NK-92 treated with Interleukin-12 subunit alpha and Interleukin-12 subunit beta, amount 100 ng/mL, for 24 hours (cell line): ENCODE results near the gene TMIGD3.
A peak's percentile ranks its signal among the peaks of the same experiment; 100 is the strongest.

ENCODE experiments used
- DNase-seq: peaks from one replicate; lab custom pipeline; 2025; lab: John Stamatoyannopoulos, UW

The TMIGD3 gene

DNA sequence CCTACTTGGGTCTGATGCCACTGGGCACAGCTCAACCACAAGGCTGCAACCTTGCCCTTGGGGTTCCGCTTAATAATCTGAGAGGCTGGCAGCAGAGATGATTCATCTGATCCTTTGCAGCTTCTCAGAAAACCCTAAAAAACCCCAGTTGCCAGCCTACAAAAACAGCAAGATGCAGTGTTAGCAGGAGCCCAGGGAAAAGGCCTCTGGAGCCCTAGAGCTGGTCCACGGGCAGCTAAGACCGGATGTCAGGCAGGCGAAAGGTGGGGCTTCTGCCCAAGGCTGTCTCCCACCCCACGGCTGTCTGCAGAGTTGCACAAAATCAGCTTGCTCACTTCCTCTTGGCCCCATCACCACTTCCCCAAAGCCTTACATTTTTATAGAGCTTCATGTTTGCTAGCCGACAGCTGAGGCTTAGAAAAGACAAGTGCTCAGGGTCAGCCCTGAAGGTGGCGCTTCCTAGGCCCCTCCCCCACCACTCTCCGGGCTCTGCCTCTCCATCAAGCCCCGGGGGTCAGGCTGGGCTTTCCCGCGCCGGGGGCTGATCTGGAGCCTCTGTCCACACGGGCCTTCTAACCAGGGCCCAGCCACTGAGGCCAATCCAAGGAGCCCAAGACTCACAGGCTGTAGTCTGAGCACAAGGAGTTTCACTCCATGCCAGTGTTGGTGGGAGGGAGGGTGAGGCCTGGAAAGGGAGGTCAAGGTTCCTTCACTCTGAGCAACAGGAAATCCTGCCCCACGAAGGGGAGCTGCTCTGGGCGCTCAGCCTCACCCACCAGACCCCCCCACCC is 4.2 kb upstream of the TMIGD3 start:
- DNase-seq: peak; percentile 85

DNA sequence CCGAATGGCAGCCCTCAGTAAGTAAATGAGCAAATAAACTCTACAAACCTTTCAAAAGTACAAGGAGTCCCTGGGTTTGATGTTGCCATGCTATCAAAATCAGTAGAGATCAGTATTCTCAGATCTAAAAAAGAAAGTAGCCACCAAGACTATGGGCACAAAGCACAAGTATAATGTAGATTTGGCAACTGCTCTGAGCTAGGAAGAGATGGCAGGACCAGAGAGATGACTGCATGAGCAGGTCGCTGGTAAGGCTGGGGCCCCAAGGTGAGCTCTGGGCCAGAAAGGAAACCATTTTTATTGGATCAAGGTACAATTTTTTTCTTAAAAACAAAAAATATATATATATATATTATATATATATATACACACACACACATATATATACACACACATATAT is 3.1 kb upstream of the TMIGD3 start:
- DNase-seq: no peak

DNA sequence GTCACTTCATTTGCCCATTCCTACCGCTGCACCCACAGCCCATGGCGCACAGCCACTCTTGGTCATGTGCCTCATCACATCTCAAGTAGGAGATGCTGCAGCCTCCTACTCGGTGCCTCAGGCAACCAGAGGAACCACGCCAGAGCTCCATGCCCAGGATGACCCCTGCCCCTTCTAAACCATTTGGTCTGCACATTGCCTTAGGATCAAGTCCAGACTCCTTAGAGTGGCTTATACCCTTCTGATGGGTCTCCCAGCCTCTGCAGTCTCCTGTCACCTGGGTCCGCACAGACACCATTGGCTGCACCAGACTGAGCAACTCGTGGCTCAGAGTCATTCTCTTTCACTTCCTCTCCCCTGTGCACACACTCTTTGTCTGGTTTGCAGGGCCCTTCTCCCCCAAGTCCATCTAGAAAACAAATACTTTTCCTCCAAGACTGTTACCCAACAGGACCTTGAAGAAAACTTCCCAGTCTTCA is 2.2 kb upstream of the TMIGD3 start:
- peak; percentile 12 for DNase-seq

DNA sequence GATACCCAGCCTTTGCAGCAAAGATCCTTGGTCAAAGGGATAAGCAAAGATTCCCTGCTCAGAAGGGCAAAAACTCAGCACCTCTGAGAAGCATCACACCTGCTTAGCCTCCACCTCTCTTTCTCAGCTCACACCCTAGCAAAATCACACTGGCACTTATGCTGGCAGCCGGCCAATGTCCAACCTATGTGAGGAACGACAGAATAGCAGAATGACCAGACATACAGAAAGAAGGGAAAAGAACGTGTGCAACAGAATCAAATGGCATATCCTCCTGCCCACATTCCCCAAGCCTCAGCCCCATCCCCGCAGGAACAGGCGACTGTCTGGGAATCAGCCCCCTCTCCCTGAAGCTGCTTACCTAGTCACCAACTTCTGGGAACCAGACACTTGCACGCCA is 664 bp upstream of the TMIGD3 start:
- DNase-seq: no peak

DNA sequence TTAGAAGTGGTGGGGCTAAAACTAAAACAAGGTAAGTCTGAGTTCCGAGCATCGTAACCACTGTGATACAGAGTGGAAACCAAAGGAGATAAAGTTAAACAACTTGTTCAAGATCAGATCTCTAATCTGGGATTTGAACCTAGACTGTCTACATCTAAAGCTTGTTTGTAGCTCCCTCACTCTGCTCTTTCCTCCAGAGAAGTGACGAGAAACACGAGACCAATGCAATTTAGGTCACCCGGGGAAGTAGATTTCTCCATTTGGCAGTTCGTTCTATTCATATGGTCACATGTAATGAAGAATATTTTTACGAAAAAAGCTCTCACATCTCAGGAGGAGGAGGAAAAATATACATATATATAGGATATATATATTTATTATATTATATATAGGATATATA is 1.8 kb downstream of the TMIGD3 start:
- no peak for DNase-seq

DNA sequence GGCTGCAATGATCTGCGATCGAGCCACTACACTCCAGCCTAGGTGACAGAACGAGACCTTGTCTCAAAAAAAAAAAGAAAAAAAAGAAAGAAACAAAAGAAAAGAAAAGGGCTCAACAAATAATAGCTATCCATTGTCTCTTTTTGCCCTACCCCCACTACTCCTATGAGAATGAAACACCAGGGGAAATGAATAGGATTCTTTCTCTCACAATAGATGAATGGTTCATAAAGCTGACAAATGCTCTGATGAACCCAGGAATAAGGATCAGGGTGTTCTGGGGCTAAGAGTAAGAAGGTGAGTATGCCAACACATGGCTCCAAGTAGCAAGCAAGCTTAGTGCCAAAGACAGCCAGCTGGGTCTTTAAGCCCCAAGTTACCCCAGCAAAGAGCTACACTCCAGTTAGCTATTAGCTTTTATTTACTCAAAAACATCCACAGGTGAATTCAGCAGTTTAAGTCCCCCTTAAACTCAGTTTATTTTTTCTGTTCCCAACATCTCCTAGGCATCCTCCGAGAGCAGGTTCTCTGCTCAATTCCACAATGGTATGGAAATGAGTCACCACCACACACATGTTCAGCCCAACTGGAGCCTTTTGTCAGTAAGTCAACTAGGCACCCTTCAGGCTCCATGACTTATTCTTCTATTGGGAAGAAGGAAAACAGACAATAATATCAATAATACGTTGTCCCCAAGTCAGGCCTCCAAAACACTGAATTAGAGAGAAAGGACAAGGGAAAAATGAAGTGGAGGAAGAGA is 4.2 kb downstream of the TMIGD3 start:
- no peak for DNase-seq

DNA sequence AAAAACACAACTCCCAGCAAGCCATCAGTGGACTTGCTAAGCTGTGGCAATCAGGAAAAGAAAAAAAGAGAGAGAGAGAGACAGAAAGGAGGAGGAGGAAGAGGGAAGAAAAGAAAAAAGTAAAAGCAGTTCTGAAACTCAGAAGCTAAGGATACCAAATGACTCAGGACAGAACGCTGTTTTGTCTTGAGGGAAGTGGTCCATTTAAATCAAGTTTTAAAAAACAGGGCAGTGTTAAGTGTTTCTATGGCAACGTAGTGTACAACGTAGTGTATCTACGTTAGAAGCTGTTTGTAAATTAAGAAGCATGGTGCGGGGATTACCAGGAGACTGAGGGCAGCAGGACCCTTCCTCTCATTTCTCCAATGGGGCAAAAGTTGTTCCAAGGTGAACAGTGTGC is 5.8 kb downstream of the TMIGD3 start:
- DNase-seq: no peak

DNA sequence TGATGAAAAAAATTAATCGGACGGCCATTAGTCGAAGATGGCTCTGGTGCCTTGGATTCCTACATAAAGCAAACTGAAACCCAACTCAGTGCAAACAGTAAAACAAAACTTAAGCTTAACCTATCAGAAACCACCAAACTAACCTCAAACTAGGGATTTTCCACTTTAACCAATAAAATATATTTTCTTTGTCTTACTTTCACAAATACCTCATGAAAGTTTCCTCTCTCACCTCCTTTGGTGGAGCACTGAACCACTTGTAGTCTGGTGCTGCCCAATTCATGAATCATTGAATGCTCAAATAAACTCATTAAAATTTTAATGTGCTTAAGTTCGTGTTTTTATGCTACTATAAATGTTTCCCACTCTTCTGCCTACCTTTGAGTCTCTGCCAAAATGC is 7.0 kb downstream of the TMIGD3 start:
- DNase-seq: no peak

DNA sequence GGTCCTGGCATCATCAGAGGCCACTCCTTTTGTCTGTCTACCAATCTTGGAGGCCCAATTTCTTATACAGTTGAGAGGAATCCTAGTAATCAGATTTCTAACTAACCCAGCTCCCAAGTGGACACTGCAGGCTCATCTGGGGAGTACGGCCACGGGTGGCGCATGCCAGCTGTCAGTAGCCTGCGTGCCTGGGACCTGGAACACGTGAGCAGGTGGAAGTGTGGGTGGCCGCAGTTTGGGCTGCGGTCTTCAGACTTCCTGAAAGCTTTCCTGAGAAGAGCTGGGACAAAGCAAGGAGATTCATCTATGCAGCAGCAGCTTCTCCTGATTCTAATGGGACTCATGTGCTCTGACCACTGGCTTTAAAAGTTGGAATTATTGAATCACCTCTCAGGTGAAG is 12.4 kb downstream of the TMIGD3 start:
- no peak for DNase-seq

DNA sequence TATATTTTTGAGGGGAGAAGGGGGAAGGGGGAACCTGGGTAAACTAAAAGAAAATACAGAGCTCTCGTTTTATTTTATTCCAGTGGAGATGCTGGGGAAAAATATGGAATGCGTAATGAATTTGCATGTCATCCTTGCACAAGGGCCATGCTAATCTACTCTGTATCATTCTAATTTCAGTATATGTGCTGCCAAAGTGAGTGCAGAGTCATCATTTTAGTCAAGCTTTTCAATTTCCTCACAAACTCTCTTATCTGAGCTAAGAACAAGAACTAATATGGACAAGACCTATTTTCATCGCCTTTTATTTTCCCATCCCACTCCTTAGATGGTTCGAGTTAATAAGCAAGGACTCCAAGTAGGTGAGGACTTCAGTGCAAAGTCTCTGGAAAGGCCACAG is 13.2 kb downstream of the TMIGD3 start:
- DNase-seq: no peak

DNA sequence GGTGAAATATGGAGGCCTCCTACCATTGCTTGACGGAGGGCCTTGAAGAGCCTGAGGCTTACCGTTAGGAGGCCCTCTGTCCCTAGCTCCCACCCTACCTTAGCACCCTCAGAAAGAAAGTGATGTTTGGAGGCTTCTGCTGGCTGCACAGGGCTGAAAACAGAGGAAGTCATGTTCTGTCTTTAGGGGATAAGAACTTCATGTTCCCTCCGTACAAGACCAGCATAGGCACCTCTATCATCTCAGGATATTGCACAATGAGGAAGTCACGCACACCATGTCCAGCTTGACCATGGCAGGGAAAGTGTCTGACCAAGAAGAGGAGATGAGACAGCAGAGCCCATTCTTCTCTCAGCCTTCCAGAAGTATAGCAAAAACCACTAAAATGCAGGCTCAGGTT is 13.8 kb downstream of the TMIGD3 start:
- no peak for DNase-seq

DNA sequence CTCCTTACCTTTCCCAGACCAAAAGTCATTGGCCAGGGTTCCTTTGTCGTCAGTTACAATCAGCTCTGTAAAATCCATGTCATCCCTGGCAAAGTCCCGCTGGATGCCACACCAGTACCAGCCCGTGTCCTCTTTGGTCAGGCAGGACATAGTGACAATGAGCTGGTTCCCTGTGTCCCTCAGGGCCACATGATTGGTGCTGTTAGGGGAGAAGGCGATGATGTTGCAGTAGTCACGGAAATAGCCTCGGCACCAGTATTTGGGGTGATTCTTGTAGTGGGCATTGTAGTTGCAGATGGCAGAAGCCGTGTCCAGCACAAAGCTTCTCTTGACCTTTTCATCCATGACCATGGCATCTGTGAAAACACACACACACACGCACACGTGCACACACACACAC is 14.8 kb downstream of the TMIGD3 start:
- DNase-seq: no peak

DNA sequence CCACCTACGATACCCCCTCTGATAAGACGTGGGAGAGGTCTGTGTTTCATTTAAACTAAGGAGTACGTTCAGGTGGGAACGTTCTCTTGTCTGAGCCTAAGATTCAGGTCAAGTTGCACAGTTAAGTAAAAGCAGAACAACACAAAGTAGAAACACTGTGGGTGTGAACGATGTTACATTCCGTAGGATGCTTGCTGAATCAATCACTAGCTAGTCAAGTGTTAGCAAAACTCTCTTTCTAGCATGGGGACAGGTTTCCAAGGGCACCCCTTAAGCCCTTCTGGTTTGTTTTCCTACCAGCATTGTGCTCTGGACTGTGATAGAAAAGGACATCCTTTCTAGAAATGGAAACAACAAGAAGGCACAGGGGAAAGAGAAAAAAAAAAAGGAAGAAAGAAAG is 16.3 kb downstream of the TMIGD3 start:
- no peak for DNase-seq

DNA sequence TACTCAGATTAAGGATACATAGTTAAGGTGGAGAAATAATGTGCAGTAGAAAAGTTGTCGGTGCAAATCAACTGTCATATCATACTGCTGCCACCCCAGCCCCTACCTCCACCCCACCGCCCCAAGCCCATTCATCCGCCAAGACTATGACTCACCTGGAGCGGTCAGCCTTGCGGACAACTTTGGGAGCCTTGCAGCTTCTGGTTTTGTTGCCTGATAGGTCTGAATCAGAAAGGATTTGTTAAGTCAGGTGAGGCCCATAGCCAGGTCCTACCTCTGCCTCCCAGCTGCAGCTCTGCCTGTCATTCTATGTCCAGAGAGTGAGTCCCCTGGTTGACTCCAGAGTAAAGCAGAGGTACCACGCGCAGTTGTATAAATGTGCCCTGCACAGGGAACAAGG is 17.0 kb downstream of the TMIGD3 start:
- DNase-seq: no peak

DNA sequence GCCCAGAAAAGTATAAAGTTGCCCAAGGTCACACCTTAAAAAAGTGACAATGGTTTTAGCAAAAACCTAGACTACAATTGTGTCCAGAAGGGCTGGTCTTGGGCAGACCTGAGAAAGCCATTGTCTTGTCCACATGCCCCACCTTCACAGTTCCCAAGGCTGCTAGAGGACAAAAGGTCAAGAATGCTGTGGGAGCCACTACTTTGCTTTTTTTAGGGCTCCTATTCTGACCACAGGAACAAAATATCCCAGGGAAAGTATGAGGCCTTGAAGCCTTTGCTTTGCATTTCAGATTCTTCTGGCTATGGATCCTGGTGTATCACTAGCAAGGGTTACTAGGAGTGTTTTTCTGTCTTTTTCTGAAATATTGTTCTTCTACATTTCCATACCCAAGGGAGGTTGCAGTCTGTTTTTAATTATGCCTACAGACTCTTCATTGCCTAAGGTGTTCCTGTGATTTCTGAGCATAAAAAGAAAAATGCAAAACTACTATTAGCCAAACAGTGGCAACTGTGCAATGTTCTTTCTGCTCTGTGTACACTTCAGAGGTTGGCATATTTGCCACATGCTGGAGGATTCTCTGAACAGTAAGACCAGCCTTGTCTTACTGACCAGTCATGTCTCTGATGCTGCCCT is 18.9 kb downstream of the TMIGD3 start:
- no peak for DNase-seq

DNA sequence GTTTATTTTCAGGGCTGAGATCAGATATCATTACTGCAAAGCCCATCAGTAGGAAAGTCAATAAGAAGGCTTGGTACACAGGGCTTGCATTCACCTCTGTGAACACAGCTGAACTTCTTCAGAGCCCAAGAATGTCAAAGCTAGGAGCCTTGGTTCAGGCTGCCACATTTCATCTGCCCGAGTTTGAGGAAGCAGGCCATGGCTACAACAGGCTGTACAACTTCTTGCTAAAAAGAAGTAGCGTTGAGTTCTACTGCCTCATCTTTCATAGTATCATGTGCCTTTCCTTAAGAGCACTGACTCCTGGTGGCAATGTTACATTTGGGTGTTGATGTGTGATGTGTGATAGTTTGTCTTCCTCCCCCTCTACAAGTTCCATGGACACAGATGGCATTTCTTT is 19.6 kb downstream of the TMIGD3 start:
- no peak for DNase-seq

DNA sequence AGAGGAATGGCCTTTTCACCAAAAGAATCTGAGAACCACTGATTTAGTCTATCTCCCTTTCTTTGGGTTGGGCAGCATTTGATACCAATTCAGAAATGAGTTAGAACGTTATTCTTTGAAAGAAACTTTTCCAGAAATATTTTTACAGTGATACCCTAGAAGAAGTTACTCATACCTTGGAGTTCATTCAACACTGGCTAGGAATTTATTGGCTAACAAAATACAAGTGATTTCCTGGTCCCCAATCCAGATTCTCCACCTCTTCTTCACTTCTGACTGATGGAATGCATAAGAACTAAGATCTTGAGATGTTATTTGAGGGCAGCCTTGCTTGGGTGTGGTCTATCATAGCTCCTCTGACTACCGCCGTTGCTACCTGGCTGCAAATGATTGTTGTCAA is 20.3 kb downstream of the TMIGD3 start:
- no peak for DNase-seq

DNA sequence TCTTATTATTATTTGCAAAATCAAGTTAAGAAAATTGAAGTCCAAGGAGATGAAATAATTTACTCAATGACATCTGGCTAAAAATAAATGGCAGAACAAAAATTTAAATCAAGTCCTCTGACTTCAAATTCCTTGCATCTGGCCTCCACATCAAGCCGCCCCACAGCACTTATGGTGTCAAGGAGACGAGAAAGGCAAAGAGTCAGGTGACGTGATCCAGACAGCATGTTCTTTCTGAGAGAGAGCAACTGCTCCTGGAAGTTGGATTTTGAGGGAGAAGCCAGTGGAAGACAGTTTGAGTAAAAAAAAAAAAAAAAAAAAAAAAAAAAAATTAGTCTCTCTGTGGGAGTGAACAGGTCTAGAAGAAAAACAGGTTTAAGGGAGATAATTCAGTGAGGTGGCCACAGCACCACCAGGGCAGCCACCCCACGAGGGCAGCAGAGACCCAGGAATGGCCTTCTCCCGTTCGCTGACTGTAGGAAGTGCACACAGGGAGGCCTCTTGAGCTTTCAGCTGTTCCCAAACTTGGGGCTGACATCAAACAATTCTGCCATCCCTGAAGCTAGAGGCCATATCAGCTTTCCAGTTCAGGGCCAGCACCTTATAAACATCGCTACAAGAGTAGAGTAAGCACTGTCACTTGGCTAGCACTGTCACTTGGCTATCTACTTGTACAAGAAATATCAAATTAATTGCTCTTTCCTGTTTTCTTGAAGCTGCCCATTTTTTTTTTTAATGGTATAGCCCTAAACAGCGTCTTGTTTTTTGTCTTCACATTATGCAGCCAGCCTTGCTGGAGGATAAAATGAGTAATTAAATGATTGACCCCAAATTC is 21.8 kb downstream of the TMIGD3 start:
- DNase-seq: peak; percentile 50

DNA sequence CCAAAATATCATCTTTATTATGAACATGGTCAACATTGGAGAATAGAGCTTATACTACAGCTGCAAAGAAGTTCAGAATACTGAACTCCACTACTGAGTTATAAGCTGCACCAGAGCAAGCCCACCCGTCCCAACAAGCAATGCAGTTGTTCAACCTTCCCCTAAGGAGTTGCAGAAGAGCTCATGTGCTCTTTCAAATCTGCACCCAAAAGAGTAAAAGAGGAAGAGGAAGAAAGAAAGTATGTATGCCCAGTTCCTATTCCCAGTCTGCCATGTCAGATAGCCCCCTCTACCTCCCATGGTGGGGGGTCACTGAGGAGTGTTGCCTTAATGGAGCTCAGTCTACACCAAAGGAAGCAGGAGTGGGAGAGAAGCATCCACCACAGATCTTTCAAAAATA is 22.8 kb downstream of the TMIGD3 start:
- DNase-seq: no peak

DNA sequence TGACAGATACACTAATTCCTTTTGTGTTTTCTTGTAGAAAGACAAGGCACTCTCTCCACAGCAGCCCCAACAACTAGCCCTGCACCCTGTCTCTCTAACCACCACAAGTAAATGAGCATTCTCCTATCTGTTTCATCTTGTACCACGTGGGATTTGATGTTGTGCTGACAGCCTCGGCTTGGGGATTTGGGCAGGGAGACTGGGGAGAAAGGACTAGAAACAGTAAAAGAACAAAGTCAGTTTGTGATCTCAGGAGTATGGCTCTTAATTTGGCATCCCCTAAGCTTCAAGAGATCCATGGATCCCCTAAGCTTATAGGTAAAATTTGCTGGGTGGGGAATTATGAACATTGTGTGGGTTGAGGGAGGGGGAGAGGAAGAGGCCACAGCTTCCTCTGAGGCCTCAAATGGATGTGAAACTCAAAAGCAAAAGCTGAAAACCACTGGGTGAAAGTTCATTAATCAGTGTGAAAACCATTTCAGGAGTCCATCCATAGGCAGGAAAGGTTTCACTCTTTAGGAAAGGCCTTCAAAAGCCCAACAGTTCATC is 26.6 kb downstream of the TMIGD3 start:
- peak; percentile 4 for DNase-seq

DNA sequence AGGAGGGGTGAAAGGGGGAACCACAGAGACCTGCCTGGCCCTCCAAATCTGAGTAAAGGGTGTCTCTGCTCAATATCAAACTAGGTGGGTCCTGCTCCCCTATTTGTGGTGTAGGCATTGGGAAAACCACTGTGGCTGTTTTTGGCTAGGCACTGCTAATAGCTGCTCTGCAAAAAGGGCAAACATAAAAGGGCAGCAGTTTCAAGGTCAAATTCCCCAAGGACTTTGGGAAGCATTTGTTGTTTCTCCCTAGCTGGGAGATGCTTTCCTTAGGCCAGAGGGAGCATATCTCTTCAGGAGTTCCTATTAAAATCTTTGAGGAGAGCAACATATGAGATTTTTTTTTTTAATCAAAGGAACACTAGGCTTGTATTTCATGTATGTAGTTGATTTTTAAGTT is 27.2 kb downstream of the TMIGD3 start:
- no peak for DNase-seq

DNA sequence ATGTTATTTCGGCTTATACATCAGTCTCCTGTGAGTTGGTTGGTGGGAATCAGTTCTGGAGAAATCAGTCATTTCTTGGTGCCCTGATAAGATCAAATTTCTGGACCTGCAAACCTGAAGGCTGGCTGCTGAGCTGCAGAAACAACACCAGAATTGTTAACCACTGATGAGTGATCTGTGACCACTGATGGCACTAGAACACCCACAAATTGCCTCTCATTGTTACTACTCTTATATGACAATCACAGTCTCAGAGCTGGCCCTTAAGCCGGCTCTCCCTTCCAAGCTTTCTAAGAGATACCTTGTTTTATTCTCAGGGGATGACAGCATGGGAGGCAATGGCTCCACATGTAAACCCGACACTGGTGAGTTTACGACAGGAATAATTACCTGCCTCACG is 27.7 kb downstream of the TMIGD3 start:
- peak; percentile 37 for DNase-seq
